Measurements from ENCODE around the gene EVC2.

- TF ChIP-seq ESRRA (IDR thresholded peaks at IDR 0.05; ENCODE audit: low read length) (no peak), EGR1 (IDR thresholded peaks at IDR 0.05; ENCODE audit: borderline replicate concordance in 1 of 2, low read depth in 2 of 2, low read length in 2 of 2) (no peak), MXI1 (IDR thresholded peaks at IDR 0.05; ENCODE audit: low read depth, low read length) (no peak), GABPA (IDR thresholded peaks at IDR 0.05; ENCODE audit: low read depth) (no peak)
Measured at GRCh38 chr4:5566526-5566925, 141.8 kb downstream of the EVC2 start.

Data from GM12878 (cell line).